GM11168 (cell line): ENCODE data around the gene PCNX2.

ENCODE experiments used
- in situ Hi-C: fragments of 300-500 bp; cut with MboI; formaldehyde crosslinking; loops from one replicate; pipeline ENCODE4 v1.12.0; 2022; ENCODE audit warnings: low sequenced_read_pairs; ENCODE audit not compliant: unreplicated experiment

The PCNX2 gene

GRCh38 chr1:233261695-233262094 lies 33.8 kb downstream of the PCNX2 start:
- in situ Hi-C loops: no loop called here

- in situ Hi-C loops: no loop called here
Measured at GRCh38 chr1:233261206-233261605, 34.3 kb downstream of the PCNX2 start.

DNA sequence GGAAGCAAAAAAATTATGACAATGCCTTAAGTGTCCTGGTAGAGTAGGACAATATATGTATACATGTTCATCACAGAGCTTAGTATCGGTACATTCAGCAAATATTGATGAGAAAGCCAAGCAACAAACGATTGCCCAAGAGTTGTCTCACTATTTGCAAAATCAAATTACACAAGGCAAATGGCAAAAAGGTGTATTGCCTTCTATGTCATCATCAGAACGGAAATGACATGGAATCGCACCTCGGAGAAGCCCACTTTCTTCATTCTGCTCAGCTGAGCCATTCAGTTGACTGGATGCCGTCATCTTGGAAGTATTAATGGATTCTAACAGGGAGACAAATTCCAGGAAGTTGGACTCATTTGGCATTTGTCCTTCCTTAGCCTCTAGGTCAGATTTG lies 37.7 kb downstream of the PCNX2 start:
- in situ Hi-C loops: no loop called here

- in situ Hi-C loops: no loop called here
Measured at GRCh38 chr1:233256789-233257188, 38.7 kb downstream of the PCNX2 start.

DNA sequence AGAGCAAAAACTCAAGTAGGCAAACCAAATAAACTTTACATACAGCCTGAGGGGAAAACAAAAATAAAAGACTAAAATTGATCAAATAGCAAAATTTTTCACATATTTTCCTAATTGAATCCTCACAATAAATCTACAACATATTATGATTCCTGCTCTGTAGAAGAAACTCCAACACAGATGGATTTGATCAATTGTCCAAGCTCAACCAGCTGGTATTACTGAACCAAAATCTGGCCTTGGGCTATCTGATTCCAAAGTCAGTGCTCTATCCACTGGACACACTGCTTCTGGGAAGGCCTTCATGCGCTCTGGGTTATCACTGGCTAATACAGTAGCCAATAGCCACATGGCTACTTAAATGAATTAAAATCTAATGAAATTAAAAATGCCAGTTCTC lies 39.3 kb downstream of the PCNX2 start:
- in situ Hi-C loops: no loop called here

DNA sequence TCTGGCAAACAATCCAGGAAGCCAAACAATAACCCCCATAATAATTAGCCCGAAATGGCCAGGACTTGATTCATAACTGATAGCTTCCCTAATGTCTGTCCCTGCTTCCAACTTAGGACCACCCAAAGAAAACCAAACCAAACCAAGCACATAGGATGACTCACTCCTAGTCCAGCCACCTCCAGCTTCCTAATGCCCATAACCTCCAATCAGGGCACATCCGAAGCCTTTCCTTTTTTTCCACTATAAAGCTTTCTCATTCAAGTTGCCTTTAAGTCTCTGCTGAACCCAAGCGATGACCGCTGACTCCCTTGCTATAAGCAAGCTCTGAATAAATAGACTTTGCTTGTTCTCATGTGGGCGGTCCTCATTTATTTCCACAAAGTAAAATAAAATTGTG lies 40.4 kb downstream of the PCNX2 start:
- in situ Hi-C loops: no loop called here

DNA sequence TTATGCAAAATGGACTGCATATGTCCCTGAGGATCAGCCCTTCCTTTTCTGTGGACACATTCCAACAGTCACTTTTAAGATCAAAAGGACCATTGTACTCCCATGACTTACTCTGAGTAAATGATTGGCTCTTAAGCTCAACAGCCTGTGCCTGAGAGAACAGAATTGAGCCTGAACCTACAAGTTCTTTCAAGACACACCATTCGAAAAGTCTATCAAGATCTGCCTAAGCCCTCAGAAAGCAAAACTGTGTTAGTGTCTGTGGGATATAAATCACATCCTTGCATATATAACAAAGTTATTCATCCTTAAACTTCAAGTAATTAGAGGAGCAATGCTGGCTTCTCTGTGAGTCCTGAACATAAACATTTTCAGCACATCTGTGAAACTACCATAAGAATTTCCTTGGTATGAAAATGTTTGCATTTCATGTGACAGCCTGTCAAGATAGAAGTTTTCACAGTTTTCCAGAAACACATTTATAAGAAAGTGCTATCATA lies 41.6 kb downstream of the PCNX2 start:
- in situ Hi-C loops: no loop called here

DNA sequence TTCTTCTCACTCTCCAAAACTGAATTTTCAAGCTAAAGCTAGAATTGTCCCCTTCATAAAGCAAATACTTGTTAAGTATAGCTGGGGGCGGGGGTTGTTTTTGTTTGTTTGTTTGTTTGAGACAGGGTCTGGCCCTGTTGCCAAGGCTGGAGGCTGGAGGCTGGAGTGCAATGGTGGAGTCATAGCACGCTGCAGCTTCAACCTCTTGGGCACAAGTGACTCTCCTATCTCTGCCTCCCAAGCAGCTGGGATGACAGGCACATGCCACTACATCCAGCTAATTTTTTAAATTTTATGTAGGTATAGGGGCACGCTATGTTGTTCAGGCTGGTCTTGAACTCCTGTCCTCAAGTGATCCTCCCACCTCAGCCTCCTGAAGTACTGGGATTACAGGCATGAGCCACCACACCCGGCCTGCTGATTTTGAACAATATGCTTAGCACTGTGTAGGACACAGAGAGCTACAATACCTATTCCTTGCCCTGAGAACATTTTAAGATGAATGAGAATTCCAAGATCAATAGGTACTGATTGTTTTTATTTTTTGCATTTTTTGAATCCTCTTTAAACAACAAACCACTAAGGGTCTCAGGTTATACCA lies 42.2 kb downstream of the PCNX2 start:
- in situ Hi-C loops: no loop called here

- in situ Hi-C loops: no loop called here
Measured at GRCh38 chr1:233252441-233252840, 43.1 kb downstream of the PCNX2 start.

DNA sequence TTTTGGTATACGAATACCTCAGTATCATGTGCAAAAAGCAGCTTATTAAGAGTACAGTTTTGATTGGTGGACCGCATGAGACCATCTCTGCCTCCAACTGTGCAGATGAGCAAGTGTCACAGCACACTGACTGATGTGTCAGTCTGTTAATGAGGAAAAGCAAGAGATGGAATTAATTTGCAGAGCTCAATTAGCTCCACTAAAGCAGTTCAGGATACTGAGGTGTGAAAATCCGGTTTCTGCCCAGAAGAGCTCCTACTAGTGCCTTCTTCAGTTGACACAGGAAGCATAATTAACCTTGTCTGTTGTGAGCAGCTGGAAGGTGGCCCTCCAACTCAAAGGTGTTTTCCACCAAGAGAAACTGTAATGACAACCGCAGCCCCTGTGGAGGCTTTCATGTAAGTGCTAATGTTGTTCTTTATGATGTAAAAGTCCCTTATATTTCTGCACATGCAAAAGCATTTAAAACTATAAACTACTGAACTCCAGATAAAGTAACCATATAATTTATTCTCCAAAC lies 44.3 kb downstream of the PCNX2 start:
- in situ Hi-C loops: no loop called here

GRCh38 chr1:233248014-233248413 lies 47.5 kb downstream of the PCNX2 start:
- in situ Hi-C loops: loop anchor here (25.0 kb wide), 1 partner anchor 611 kb away; the partner anchor contains the start of gene SIPA1L2

- in situ Hi-C loops: loop anchor here (25.0 kb wide), 1 partner anchor 610 kb away; the partner anchor contains the start of gene SIPA1L2
Measured at GRCh38 chr1:233246965-233247364, 48.6 kb downstream of the PCNX2 start.

DNA sequence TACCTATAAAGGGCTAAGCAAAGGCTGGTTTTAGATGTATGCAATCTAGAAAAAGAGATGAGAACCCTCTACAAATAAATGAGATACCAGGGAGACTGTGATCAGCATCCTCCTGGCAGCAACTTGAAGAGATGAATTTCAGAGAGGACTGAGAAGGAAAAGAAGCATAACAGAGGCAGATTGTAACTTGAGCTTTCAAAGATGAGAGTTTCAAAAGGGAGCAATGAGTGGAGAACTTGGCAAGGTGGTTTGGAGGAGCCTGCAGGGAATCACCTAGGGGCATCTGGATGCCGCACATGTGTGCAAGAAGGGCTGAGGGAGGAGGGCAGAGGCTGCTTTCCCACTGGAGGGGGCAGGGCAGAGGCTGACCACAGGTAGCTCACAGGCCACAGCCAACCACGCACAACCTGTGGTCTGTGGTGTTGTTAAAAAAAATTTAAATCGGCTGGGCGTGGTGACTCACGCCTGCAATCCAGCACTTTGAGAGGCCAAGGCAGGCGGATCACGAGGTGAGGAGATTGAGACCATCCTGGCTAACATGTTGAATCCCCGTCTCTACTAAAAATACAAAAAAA lies 50.2 kb downstream of the PCNX2 start:
- in situ Hi-C loops: loop anchor here (25.0 kb wide), 1 partner anchor 608 kb away; the partner anchor contains the start of gene SIPA1L2

DNA sequence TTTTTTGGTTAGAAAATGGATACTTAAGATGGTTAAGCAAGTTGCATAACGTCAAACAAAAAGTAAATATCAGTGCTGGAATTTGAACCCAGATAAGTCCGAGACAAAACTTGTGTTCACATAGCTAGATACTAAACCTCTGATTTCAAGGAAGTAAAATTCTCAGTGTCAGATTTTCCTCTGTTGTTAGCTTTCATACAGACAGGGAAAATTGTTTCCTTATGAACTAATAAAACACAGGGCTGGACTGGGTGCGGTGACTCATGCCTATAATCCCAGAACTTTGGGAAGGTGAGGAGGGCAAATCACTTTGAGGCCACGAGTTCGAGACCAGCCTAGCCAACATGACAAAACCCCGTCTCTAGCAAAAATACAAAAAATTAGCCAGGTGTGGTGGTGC lies 51.3 kb downstream of the PCNX2 start:
- in situ Hi-C loops: loop anchor here (25.0 kb wide), 1 partner anchor 607 kb away; the partner anchor contains the start of gene SIPA1L2

DNA sequence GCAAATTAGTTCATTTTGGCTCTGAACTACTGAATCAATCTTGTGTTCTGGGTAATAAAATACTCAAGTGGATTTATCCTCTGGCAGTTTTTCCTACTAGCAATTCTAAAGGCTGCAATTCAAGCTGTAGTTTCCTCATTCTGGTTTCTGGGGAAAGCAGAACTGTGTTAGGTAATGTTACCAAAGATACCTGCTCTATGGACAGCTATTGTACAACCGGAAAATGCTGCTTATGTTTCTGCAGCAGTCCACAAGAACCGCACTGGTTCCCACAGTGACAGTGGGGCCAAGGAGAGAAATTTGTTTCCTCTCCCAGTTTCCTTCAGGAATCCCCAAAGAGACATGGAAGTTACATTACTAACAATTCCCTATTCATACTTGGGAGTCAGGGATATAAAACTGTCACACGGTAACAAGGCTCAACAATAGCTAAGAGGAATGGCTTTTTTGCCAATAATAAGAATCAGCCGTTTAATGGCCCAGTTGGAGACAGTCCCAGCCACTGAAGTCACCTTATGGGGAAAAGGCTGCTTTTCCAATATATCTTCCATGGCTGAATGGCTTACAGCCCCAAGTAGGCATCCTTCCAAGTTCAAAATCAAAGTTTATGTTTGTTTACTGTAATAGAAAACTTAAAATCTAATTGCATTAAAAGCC lies 52.6 kb downstream of the PCNX2 start:
- in situ Hi-C loops: loop anchor here (25.0 kb wide), 1 partner anchor 606 kb away; the partner anchor contains the start of gene SIPA1L2

DNA sequence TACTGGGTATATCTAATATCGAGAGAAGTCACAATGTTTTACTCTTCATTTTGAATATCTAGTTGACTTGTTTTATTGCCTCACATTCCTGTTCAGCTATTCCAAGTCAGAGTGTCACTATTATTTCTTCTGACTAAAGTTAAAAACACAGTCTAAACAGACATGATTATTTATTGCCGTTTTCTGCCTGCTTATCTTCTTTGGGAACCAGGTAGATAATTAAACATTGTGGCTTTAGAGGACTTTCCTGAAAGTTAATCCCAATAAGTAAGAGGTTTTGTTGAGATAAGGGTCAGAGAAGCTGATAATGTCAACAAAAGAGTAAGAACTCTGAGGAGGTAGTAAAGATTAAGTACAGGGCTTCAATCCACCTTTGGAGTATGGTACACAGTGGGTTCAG lies 53.8 kb downstream of the PCNX2 start:
- in situ Hi-C loops: loop anchor here (25.0 kb wide), 1 partner anchor 604 kb away; the partner anchor contains the start of gene SIPA1L2

- in situ Hi-C loops: loop anchor here (25.0 kb wide), 1 partner anchor 604 kb away; the partner anchor contains the start of gene SIPA1L2
Measured at GRCh38 chr1:233240829-233241682, 54.5 kb downstream of the PCNX2 start.

GRCh38 chr1:233240371-233240770 lies 55.2 kb downstream of the PCNX2 start:
- in situ Hi-C loops: loop anchor here (25.0 kb wide), 1 partner anchor 603 kb away; the partner anchor contains the start of gene SIPA1L2

DNA sequence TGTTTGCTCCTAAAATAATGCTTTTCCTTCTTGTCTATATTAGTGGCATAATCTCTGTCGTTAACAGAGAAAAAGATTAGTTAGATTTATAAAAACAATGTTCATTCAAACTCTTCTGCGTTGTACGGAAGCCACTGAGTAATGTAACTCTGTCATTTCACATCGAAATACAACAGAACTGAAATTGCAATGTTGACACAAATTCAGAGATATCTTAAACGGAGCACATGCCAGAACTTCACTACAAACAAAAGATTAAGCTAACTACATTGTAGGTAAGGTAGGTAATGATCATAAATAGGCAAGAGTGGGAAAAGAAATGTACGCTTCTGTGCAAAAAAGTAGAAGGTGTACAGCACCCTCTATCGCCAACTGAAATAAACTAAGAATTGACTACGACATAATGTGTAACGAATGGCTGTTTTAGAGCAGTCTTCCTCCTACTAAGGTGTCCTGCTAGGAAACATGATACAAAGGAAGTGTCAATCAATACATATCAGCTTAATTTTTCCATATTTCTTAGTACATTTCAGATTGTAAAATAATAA lies 56.6 kb downstream of the PCNX2 start:
- in situ Hi-C loops: loop anchor here (25.0 kb wide), 1 partner anchor 602 kb away; the partner anchor contains the start of gene SIPA1L2
